Adrenal gland (tissue), 12 donors: ENCODE results near the gene PTTG2. TPM values are rescaled to one million over a fixed set of nuclear protein-coding genes. Genes with fewer than 3 reads are reported as not detected.
"Not testable (repeated sequence)": the region's sequence is repeated elsewhere in the genome, so short reads cannot be mapped to it uniquely, and the experiment has no call there.

Source experiments
- DNase-seq, 7 donors: peaks; one replicate each; pipeline ENCODE4 v3.0.0-alpha.2; 2019 to 2020
- H3K27ac ChIP-seq, 5 donors: fragments of 200-600 bp; sonication (generic) in 4 of 5; 1 replicate in 3 of 5; 2 replicates in 2 of 5; pipeline versions ENCODE4 v1.5.1 to v1.8.0; 2016 to 2020; ENCODE audit warnings: mild to moderate bottlenecking in 1 of 5
- H3K27me3 ChIP-seq: fragments of 200-600 bp; 2 replicates; pipeline ENCODE4 v1.8.0; 2021
- H3K36me3 ChIP-seq, 2 donors: fragments of 200-600 bp; replicated peaks in 1 of 2; 1 replicate in 1 of 2; 2 replicates in 1 of 2; pipeline versions ENCODE4 v1.5.1 to v1.8.0; 2018 to 2022
- H3K4me1 ChIP-seq, 2 donors: fragments of 200-600 bp; replicated peaks in 1 of 2; 1 replicate in 1 of 2; 2 replicates in 1 of 2; pipeline versions ENCODE4 v1.5.1 to v1.8.0; 2018 to 2021
- H3K4me3 ChIP-seq, 4 donors: fragments of 200-600 bp; sonication (generic) in 3 of 4; one replicate each; pipeline ENCODE4 v1.5.1; 2016 to 2018
- H3K9me3 ChIP-seq, 3 donors: fragments of 200-600 bp; sonication (generic) in 1 of 3; replicated peaks in 1 of 3; 1 replicate in 2 of 3; 2 replicates in 1 of 3; pipeline versions ENCODE4 v1.5.1 to v1.8.0; 2016 to 2021
- POLR2A ChIP-seq, 2 donors: fragments of 450-650 bp; IDR thresholded peaks; one replicate each; pipeline ENCODE4 v1.6.1; 2017; ENCODE audit warnings: antibody characterized with exemption in 2 of 2, mild to moderate bottlenecking in 2 of 2, moderate library complexity in 1 of 2
- WGBS, 4 donors: extraction: QIAGEN DNeasy Blood & Tissue Kit in 2 of 4; methylation state at CpG; one replicate each; pipeline versions ENCODE4 v1.1.5 to v1.1.7; 2013 to 2017; 5-methylcytosine and 5-hydroxymethylcytosine counted together
- intact Hi-C, 2 donors: fragments of 100-400 bp; cut with DNase I; formaldehyde crosslinking; loops; one replicate each; pipeline versions ENCODE4 v1.14.1 to v1.15.0; 2022 to 2023
- polyA plus RNA-seq, 3 donors: library from polyadenylated mRNA; stranded (reverse); fragments of 200-250 nt in 2 of 3; fragments of 350-450 nt in 1 of 3; fragmentation: Illumina TruSeq in 1 of 3; extraction: RNeasy Lipid Tissue Mini Kit (QIAGEN cat#74804) in 1 of 3; gene quantifications; one replicate each; pipeline ENCODE4 v1.2.3, GENCODE V29; 2013 to 2014
- total RNA-seq, 9 donors: library from RNA; depleted of rRNA in 4 of 9; stranded (reverse); fragments of >200 nt in 4 of 9; fragments of 120-200 nt in 1 of 9; fragmentation: NEBNext Ultra II Directional in 1 of 9; extraction: Animal tissue kit (Norgen Biotek cat#: 25700) in 1 of 9; gene quantifications; one replicate each; pipeline versions ENCODE4 v1.1.0 to v1.2.4, GENCODE V29; 2013 to 2023
- TF ChIP-seq, protein P1 (sequence below), 6 experiments: fragments of 450-650 bp in 4 of 6; fragments of 200-600 bp in 2 of 6; sonication (generic) in 1 of 6; IDR thresholded peaks; 1 replicate in 5 of 6; 2 replicates in 1 of 6; pipeline versions ENCODE4 v1.5.1 to v1.8.0; 2016 to 2021; ENCODE audit warnings: antibody characterized with exemption in 6 of 6, mild to moderate bottlenecking in 2 of 6, moderate library complexity in 1 of 6
- donor health status: healthy with polysubstance abuse.
- donor health status: Bipolar disorder and iron deficiency.
- donor health status: DM: yes; HTN: yes; CAD: no.
- donor health status: DM: no; HTN: no; CAD: no.
- donor health status: DM: no; HTN: no; CAD: no.
- donor health status: DM: yes; HTN: yes; CAD: no.

The PTTG2 gene
- total and polyA plus RNA-seq, 12 donors = 0.13 to 1.2 (median 0.32) TPM; not detected in 7

DNA sequence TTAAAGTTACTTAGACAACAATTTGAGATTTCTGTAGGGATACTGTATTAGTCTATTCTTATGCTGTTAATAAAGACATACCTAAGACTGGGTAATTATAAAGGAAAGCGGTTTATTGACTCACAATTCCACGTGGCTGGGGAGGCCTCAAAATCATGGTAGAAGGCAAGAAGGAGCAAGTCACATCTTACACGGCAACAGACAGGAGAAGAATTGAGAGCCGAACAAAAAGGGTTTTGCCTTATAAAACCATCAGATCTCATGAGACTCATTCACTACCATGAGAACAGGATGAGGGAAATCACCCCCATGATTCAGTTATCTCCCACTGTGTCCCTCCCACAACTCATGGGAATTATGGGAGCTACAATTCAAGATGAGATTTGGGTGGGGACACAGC is 11.0 kb downstream of the PTTG2 start:
- Histone ChIP-seq H3K36me3 (no peaks in the 10 kb centered on the region), H3K4me3 (no peak overlapping the region), H3K9me3 (no peaks in the 10 kb centered on the region), H3K27ac (no peak overlapping the region), H3K27me3 (no peaks in the 10 kb centered on the region), H3K4me1 (peaks cover 0 to 17% of the 10 kb centered on the region in 2 donors)
- intact Hi-C loops = no loop called here
- WGBS, 4 donors = 89 to 92% (median 91%) methylated on average over 4 of the region's 4 CpGs
- no peak for DNase-seq
- no peak for TF ChIP-seq POLR2A (IDR thresholded peaks at IDR 0.05)
- TF ChIP-seq, protein P1, sequence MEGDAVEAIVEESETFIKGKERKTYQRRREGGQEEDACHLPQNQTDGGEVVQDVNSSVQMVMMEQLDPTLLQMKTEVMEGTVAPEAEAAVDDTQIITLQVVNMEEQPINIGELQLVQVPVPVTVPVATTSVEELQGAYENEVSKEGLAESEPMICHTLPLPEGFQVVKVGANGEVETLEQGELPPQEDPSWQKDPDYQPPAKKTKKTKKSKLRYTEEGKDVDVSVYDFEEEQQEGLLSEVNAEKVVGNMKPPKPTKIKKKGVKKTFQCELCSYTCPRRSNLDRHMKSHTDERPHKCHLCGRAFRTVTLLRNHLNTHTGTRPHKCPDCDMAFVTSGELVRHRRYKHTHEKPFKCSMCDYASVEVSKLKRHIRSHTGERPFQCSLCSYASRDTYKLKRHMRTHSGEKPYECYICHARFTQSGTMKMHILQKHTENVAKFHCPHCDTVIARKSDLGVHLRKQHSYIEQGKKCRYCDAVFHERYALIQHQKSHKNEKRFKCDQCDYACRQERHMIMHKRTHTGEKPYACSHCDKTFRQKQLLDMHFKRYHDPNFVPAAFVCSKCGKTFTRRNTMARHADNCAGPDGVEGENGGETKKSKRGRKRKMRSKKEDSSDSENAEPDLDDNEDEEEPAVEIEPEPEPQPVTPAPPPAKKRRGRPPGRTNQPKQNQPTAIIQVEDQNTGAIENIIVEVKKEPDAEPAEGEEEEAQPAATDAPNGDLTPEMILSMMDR (IDR thresholded peaks at IDR 0.05) = no peak

DNA sequence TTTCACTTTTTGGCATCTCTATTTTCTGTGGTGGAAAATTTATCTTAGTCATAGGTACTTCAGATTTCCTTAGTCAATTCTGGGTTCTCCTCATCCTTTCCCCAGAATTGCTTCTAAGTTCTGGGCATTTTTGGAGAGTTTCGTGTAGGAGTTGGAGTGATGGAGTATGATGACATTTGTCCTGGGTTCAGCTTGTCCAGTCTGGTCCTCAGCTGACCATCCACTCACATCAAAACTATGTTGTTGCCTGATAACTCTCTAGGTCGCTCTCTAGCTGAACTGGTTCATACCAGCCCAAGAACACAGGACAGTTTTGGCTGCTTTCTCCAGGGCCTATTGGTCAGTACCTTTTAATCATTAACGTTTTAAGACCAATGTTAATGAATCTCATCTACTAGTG is 13.2 kb downstream of the PTTG2 start:
- Histone ChIP-seq H3K4me3 (no peak overlapping the region), H3K27me3 (no peaks in the 10 kb centered on the region), H3K9me3 (no peaks in the 10 kb centered on the region), H3K36me3 (no peaks in the 10 kb centered on the region), H3K4me1 (peaks cover 0 to 16% of the 10 kb centered on the region in 2 donors), H3K27ac (no peak overlapping the region)
- 61 to 79% (median 74%) methylated on average over 3 of the region's 3 CpGs for WGBS, 4 donors
- intact Hi-C loops = no loop called here
- TF ChIP-seq, protein P1 (IDR thresholded peaks at IDR 0.05) = no peak
- no peak for TF ChIP-seq POLR2A (IDR thresholded peaks at IDR 0.05)
- DNase-seq = no peak

DNA sequence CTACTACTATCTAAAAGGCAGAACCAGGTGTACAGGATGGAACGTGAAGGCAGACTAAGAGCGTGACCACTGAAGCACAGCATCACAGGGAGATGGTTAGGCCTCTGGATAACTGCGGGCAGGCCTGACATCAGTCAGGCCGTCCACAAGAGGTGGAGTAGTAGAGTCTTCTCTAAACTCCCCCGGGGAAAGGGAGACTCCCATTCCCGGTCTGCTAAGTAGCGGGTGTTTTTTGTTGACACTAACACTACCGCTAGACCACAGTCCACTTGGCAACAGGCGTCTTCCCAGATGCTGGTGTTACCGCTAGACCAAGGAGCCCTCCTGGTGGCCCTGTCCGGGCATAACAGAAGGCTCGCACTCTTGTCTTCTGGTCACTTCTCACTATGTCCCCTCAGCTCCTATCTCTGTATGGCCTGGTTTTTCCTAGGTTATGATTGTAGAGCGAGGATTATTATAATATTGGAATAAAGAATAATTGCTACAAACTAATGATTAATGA is 15.2 kb downstream of the PTTG2 start:
- H3K36me3 ChIP-seq, DNase-seq, intact Hi-C loops, H3K27me3 ChIP-seq, H3K27ac ChIP-seq, H3K4me3 ChIP-seq, H3K9me3 ChIP-seq: not testable (repeated sequence)
- H3K4me1 ChIP-seq = peaks cover 0 to 17% of the 10 kb centered on the region in 2 donors
- WGBS, 4 donors = 87 to 97% (median 92%) methylated on average over 12 to 13 of the region's 13 CpGs

DNA sequence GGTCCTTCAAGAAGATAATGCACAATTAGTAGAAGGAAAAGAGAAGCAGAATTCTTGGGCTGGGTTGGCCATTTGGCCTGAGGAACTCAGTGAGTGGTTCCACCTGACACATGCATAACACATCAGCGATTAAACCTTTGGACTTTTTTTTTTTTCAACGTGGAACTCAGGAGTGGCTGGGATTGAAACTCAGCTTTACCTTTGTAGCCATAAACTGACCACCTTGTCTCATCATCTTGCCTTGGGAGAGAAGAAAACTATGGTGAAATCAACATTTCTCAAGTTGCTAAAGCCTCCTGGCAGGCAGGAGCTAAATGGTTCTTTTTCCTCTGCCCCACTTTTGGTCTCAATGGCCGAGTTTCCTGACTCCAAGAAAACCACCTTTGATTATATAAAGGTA is 16.3 kb downstream of the PTTG2 start:
- no peaks in the 10 kb centered on the region for H3K36me3 ChIP-seq
- H3K27me3 ChIP-seq = no peaks in the 10 kb centered on the region
- WGBS, 4 donors = 46 to 59% (median 52%) methylated on average over 3 of the region's 3 CpGs
- peak overlapping the region in 4 of 5 donors; percentile 51 to 97 (median 88) for H3K27ac ChIP-seq
- TF ChIP-seq, protein P1 (IDR thresholded peaks at IDR 0.05) = no peak
- TF ChIP-seq POLR2A (IDR thresholded peaks at IDR 0.05) = no peak
- DNase-seq = no peak
- H3K9me3 ChIP-seq = no peaks in the 10 kb centered on the region
- H3K4me1 ChIP-seq = peaks cover 0 to 13% of the 10 kb centered on the region in 2 donors
- intact Hi-C loops = no loop called here
- H3K4me3 ChIP-seq = peak overlapping the region in 1 of 4 donors; percentile 83

DNA sequence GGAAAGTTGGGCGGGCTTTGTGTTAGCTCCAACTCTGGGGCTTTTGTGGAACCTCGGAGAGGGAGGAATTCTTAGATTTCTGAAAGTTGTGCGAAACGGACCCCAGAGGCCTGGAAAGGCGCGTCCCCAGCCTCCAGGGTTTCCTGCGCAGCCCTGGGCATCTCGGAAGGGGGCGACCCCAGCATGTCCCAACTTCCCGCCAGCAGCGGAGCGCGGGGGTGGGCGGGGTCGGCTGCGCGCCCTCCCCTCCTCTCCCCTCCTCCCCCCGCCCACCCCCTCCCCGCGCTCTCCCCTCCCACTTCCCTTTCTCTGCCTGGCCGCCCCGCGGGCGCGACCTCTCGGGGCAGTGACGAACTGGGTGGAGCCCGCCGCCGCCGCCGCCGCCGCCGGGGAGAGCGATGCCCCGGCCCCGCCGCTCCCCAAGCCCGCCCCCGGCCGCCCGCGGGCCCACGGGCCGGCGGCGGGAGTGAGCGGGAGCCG is 16.8 kb downstream of the PTTG2 start:
- Histone ChIP-seq H3K9me3 (no peaks in the 10 kb centered on the region), H3K4me3 (peak overlapping the region in 2 of 4 donors; percentile 66 to 83), H3K4me1 (peaks cover 0 to 13% of the 10 kb centered on the region in 2 donors), H3K27me3 (no peaks in the 10 kb centered on the region), H3K36me3 (no peaks in the 10 kb centered on the region), H3K27ac (peak overlapping the region in 4 of 5 donors; percentile 51 to 97 (median 88))
- intact Hi-C loops = no loop called here
- peak; percentile 62 to 75 (median 70) for DNase-seq
- 1 to 13% (median 5%) methylated on average over 6 to 47 of the region's 50 CpGs for WGBS, 4 donors
- TF ChIP-seq, protein P1 (IDR thresholded peaks at IDR 0.05) = no peak
- TF ChIP-seq POLR2A (IDR thresholded peaks at IDR 0.05) = no peak
